ENCODE measurements around the gene ANKRD18A.

Gene ANKRD18A

GRCh38 chr9:38526591-38526990, 93.8 kb downstream of the ANKRD18A start:
- no peak for DNase-seq

- DNase-seq: no peak
Observed at GRCh38 chr9:38523121-38523520, 97.3 kb downstream of the ANKRD18A start.

- no peak for DNase-seq
Observed at GRCh38 chr9:38521762-38522161, 98.6 kb downstream of the ANKRD18A start.

Measured in fibroblast of skin of right biceps (primary cell).